Astrocyte (in vitro differentiated cells and primary cell): ENCODE results near the gene SYTL2. TPM values are rescaled to one million over a fixed set of nuclear protein-coding genes. Genes with fewer than 3 reads are reported as not detected.

Experiments
- DNase-seq: peaks from one replicate; pipeline ENCODE4 v3.0.0-alpha.2; 2010; ENCODE audit warnings: low read depth
- FAIRE-seq: peaks from 2 replicates; lab custom pipeline; 2011; peaks lifted over from hg19 to GRCh38; lab: Jason Lieb, UNC
- H2AFZ ChIP-seq: 2 replicates; pipeline ENCODE4 v1.6.0; 2012; ENCODE audit warnings: low read depth, low read length, inconsistent platforms
- H3K27ac ChIP-seq: 2 replicates; pipeline ENCODE4 v1.5.1; 2011; ENCODE audit warnings: low read depth, low read length, inconsistent platforms
- H3K27me3 ChIP-seq: 2 replicates; pipeline ENCODE4 v1.6.0; 2011; ENCODE audit warnings: low read length, inconsistent platforms; ENCODE audit not compliant: insufficient read depth
- H3K36me3 ChIP-seq: 2 replicates; pipeline ENCODE4 v1.5.1; 2011; ENCODE audit warnings: low read length, inconsistent platforms; ENCODE audit not compliant: insufficient read depth
- H3K4me1 ChIP-seq: 2 replicates; pipeline ENCODE4 v1.5.1; 2011; ENCODE audit warnings: low read length, inconsistent platforms; ENCODE audit not compliant: insufficient read depth
- H3K4me2 ChIP-seq: 2 replicates; pipeline ENCODE4 v1.6.0; 2012; ENCODE audit warnings: low read length, inconsistent platforms
- H3K4me3 ChIP-seq: 2 replicates; pipeline ENCODE4 v1.5.1; 2011; ENCODE audit warnings: low read depth, mild to moderate bottlenecking, low read length, inconsistent platforms; ENCODE audit not compliant: insufficient read depth
- H3K79me2 ChIP-seq: 2 replicates; pipeline ENCODE4 v1.6.0; 2012; ENCODE audit warnings: mild to moderate bottlenecking, low read length, inconsistent platforms; ENCODE audit not compliant: insufficient read depth
- H3K9ac ChIP-seq: 2 replicates; pipeline ENCODE4 v1.6.0; 2012; ENCODE audit warnings: mild to moderate bottlenecking, low read length, inconsistent platforms
- H3K9me3 ChIP-seq: 2 replicates; pipeline ENCODE4 v1.5.1; 2012; ENCODE audit warnings: low read depth, mild to moderate bottlenecking, low read length, inconsistent platforms; ENCODE audit not compliant: insufficient read depth
- H4K20me1 ChIP-seq: 2 replicates; pipeline ENCODE4 v1.6.0; 2012; ENCODE audit warnings: low read length, inconsistent platforms; ENCODE audit not compliant: insufficient read depth
- H3K27ac Mint-ChIP-seq: one replicate; pipeline ENCODE4 v1.8.0; 2021; ENCODE audit warnings: mild to moderate bottlenecking, mixed read lengths; ENCODE audit not compliant: unreplicated experiment
- H3K27me3 Mint-ChIP-seq: one replicate; pipeline ENCODE4 v1.8.0; 2021; ENCODE audit warnings: low read depth, mixed read lengths; ENCODE audit not compliant: unreplicated experiment
- H3K36me3 Mint-ChIP-seq: one replicate; pipeline ENCODE4 v1.8.0; 2021; ENCODE audit warnings: low read depth, mixed read lengths; ENCODE audit not compliant: unreplicated experiment
- H3K4me1 Mint-ChIP-seq: one replicate; pipeline ENCODE4 v1.8.0; 2021; ENCODE audit warnings: low read depth, mixed read lengths; ENCODE audit not compliant: unreplicated experiment
- H3K4me3 Mint-ChIP-seq: one replicate; pipeline ENCODE4 v1.8.0; 2021; ENCODE audit warnings: mild to moderate bottlenecking, moderate library complexity, mixed read lengths; ENCODE audit not compliant: unreplicated experiment
- H3K9me3 Mint-ChIP-seq: one replicate; pipeline ENCODE4 v1.8.0; 2021; ENCODE audit warnings: mild to moderate bottlenecking, mixed read lengths; ENCODE audit not compliant: unreplicated experiment
- CTCF ChIP-seq: IDR thresholded peaks from 2 replicates; pipeline ENCODE4 v1.5.1; 2011; ENCODE audit warnings: low read depth, mild to moderate bottlenecking, inconsistent platforms, low read length, moderate library complexity; ENCODE audit not compliant: insufficient read depth
- EZH2 ChIP-seq: IDR thresholded peaks from 2 replicates; pipeline ENCODE4 v1.6.1; 2012; ENCODE audit warnings: mild to moderate bottlenecking, low read length, inconsistent platforms; ENCODE audit not compliant: insufficient read depth
- total RNA-seq: library from RNA; stranded (reverse); gene quantifications from 2 replicates; pipeline ENCODE4 v1.2.1, GENCODE V29; 2021

SYTL2 gene
- total RNA-seq, 1 donor from 2014 or later, result 36.9 TPM

- H4K20me1 ChIP-seq, result no peaks in the 10 kb centered on the region
- no peaks in the 10 kb centered on the region for H3K27me3 ChIP-seq
- H3K4me1 ChIP-seq, result peaks cover 3% of the 10 kb centered on the region
- Mint-ChIP-seq H3K4me1 (no peaks in the 10 kb centered on the region), H3K9me3 (no peaks in the 10 kb centered on the region), H3K36me3 (peaks cover 12% of the 10 kb centered on the region), H3K4me3 (no peak overlapping the region), H3K27ac (no peak overlapping the region), H3K27me3 (no peaks in the 10 kb centered on the region)
- no peak for DNase-seq
- H3K4me2 ChIP-seq, result no peak overlapping the region
- no peaks in the 10 kb centered on the region for H3K36me3 ChIP-seq
- no peak for FAIRE-seq
- TF ChIP-seq EZH2 (no peak), CTCF (no peak)
- H3K27ac ChIP-seq, result no peak overlapping the region
- H3K9ac ChIP-seq, result no peak overlapping the region
- no peaks in the 10 kb centered on the region for H3K79me2 ChIP-seq
- no peak overlapping the region for H3K4me3 ChIP-seq
- no peaks in the 10 kb centered on the region for H3K9me3 ChIP-seq
- no peak overlapping the region for H2AFZ ChIP-seq
Measured at GRCh38 chr11:85737738-85738137, 73.2 kb downstream of the SYTL2 start.

- no peaks in the 10 kb centered on the region for H3K36me3 ChIP-seq
- no peaks in the 10 kb centered on the region for H3K27me3 ChIP-seq
- H4K20me1 ChIP-seq, result no peaks in the 10 kb centered on the region
- H3K79me2 ChIP-seq, result no peaks in the 10 kb centered on the region
- H3K4me2 ChIP-seq, result no peak overlapping the region
- peaks cover 2% of the 10 kb centered on the region for H3K4me1 ChIP-seq
- H3K9me3 ChIP-seq, result no peaks in the 10 kb centered on the region
- H3K4me3 ChIP-seq, result no peak overlapping the region
- no peak overlapping the region for H3K27ac ChIP-seq
- Mint-ChIP-seq H3K4me1 (no peaks in the 10 kb centered on the region), H3K27me3 (no peaks in the 10 kb centered on the region), H3K27ac (no peak overlapping the region), H3K36me3 (peaks cover 12% of the 10 kb centered on the region), H3K4me3 (no peak overlapping the region), H3K9me3 (no peaks in the 10 kb centered on the region)
- H2AFZ ChIP-seq, result no peak overlapping the region
- no peak for TF ChIP-seq CTCF
- no peak for TF ChIP-seq EZH2
- DNase-seq, result no peak
- no peak overlapping the region for H3K9ac ChIP-seq
- FAIRE-seq, result no peak
Measured at GRCh38 chr11:85735876-85736460, 75.0 kb downstream of the SYTL2 start.

- FAIRE-seq, result no peak
- H3K36me3 Mint-ChIP-seq, result peaks cover 21% of the 10 kb centered on the region
Measured at GRCh38 chr11:85732965-85733364, 78.0 kb downstream of the SYTL2 start.

More at GRCh38 chr11:85732965-85733364, 78.0 kb downstream of the SYTL2 start:
- Mint-ChIP-seq H3K4me1 (no peaks in the 10 kb centered on the region), H3K27me3 (no peaks in the 10 kb centered on the region), H3K9me3 (peaks cover 5% of the 10 kb centered on the region), H3K27ac (no peak overlapping the region), H3K4me3 (no peak overlapping the region)
- no peak for TF ChIP-seq CTCF
- TF ChIP-seq EZH2, result no peak
- Histone ChIP-seq H3K79me2 (no peaks in the 10 kb centered on the region), H3K27me3 (no peaks in the 10 kb centered on the region), H3K9ac (no peak overlapping the region), H3K4me3 (no peak overlapping the region), H3K9me3 (no peaks in the 10 kb centered on the region), H3K27ac (no peak overlapping the region), H3K4me1 (no peaks in the 10 kb centered on the region), H4K20me1 (no peaks in the 10 kb centered on the region), H3K36me3 (no peaks in the 10 kb centered on the region), H2AFZ (no peak overlapping the region), H3K4me2 (no peak overlapping the region)
- DNase-seq, result no peak
